Glomerular visceral epithelial cell (primary cell): Measurements from ENCODE around the gene TNFRSF11A.
A peak's percentile ranks its signal among the peaks of the same experiment; 100 is the strongest.

Experiments used
- DNase-seq: peaks from one replicate; pipeline ENCODE4 v3.0.0-alpha.2; 2016; ENCODE audit errors: extremely low spot score

Gene TNFRSF11A

GRCh38 chr18:62381373-62381772, 56.3 kb downstream of the TNFRSF11A start:
- DNase-seq = no peak

- DNase-seq = no peak
Observed at GRCh38 chr18:62384068-62384467, 59.0 kb downstream of the TNFRSF11A start.

GRCh38 chr18:62384610-62385097, 59.5 kb downstream of the TNFRSF11A start:
- no peak for DNase-seq

- DNase-seq = no peak
Observed at GRCh38 chr18:62386091-62386490, 61.0 kb downstream of the TNFRSF11A start.

- DNase-seq = no peak
Observed at GRCh38 chr18:62386601-62387000, 61.5 kb downstream of the TNFRSF11A start.

DNA sequence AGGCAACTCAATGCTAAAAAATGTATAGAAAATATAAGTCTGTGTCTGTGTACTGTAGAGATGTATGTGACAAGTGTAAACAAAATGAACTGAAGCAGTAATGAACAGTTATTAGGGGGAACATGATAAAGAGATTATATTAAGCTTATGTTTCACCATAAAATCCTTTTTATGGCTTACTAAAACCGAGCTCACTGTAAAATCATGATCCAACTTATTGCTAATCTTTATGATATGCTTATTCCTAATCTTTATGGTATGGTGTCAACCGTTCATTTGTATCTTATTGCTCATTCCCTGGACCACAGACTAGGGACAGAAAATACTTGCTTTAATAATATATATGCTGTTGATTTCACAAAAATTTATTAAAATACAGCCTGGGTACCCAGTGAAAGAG, 62.1 kb downstream of the TNFRSF11A start:
- no peak for DNase-seq

GRCh38 chr18:62388855-62389760, 64.0 kb downstream of the TNFRSF11A start:
- DNase-seq = no peak

GRCh38 chr18:62389761-62390481, 64.8 kb downstream of the TNFRSF11A start:
- no peak for DNase-seq

GRCh38 chr18:62394006-62394763, 69.1 kb downstream of the TNFRSF11A start:
- DNase-seq = no peak

- DNase-seq = no peak
Observed at GRCh38 chr18:62396381-62396780, 71.3 kb downstream of the TNFRSF11A start.

DNA sequence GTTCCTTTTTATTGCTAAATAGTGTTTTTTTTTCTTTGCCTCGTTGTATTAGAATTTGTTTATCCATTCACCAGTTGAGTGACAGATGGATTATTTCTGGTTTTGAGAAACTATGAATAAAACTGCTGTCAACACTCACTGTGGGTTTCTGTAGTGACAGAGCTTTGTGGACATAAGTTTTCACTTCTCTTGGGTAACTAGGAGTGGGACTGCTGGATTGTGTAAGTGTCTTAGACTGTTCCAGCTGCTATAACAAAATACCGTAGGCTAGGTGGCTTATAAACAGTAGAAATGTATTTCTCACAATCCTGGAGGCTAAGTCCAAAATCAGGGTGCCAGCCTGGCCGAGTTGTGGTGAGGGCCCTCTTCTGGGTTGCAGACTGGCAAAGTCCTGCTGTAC, 71.9 kb downstream of the TNFRSF11A start:
- no peak for DNase-seq

GRCh38 chr18:62398291-62398690, 73.2 kb downstream of the TNFRSF11A start:
- DNase-seq = no peak

DNA sequence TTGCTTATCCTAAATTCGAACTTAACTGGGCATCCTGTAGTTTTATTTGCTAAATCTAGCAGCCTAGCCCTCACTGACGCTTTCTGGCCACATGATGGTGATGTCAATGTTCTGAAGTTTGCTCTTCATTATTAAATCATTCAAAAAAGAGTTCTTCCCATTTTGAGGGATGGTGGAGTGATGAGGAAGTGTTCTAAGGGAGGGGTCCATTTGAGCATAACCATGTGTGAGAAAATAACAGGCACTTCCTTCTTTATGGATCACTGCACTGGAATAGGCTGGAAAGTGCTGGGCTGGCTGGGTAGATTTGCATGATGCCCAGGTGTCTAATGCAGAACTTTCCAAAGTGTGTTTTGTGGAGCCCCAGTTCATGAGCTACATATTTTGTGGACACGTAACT, 74.2 kb downstream of the TNFRSF11A start:
- DNase-seq = no peak

DNA sequence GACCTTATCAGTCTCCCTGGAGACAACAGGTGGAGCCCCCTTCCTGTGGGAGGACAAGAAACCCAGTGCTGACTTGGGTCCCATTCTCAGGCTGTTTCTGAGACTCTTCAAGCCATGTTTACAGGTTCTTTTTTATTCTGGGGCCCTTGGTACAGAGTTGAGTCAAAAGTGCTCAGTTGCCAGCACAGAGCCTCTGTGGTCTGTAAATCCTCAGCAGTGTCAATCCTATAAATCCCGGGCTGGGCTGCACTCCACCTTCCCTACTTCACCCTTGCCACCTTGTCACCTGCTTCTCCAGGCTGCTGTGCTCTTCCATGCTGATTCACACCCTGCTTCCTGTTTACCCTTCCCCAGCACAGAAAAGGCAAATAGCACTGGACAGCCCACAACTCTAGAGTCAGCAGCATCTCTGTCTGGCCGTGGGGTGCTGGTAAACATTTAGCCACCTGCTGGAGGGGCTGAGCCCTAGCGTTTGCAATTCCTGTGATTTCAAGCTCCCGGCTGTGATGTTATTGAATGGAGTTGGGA, 74.7 kb downstream of the TNFRSF11A start:
- DNase-seq = peak; percentile 31

DNA sequence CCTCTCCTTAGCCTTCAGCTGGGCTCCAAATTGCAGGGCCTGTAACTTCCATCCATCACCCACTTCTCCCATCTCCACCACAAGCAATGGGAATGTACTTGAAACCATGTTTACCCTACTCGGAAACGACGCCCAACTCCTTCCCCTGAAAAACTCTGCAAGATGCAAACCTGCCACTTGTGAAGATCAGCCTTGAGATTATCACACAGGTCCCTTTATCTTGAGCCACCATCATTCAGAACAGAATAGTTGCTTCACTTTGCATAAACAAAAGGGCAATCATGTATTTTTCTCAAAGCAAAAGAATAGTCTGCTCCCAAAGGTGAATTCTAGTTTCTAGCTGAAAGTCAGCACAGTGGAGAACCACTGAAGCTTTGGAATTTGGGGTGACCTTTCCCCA, 75.8 kb downstream of the TNFRSF11A start:
- no peak for DNase-seq

DNA sequence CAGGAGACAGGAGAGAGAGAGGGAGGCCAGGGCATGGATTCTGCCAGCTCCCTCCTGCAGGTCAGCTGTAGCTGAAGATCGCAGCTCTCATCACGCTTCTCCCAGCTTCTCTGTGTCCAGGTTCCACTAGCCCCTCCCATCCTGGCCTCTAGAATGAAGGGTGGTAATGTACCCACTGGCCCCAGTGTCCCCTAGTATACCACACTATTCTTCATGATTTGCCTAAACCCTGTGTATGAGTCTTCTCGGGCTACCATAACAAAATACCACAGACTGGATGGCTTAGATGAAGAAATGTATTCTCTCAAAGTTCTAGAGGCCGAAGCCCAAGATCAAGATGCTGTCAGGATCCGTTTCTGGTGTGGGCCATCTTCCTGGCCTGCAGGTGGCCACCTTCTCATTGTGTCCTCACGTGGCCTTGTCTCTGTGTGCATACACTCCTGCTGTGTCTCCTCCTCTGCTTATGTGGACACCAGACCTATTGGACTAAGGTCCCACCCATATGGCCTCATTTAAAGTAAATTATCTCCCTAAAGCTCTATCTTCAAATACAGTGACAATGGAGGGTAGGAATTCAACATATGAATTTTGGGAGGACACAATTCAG, 77.3 kb downstream of the TNFRSF11A start:
- DNase-seq = no peak

- DNase-seq = no peak
Observed at GRCh38 chr18:62403120-62403519, 78.0 kb downstream of the TNFRSF11A start.

DNA sequence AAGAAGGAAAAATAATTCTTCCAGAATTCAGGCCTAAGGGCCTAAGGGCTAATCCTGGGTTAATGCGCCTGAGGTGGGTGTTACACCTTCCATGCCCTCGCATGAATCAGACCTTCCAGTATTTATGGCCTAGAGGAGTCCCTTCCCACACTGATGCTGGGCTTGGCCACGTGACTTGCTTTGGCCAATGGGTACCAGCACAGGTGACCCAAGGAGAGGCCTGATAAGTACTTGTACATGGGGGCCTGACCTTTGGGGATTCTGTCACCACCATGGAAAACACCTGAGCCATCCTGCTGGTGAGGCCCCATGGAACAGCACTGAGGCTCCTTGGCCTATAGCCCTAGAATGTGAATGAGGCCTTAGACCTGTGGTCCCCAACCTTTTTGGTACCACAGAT, 79.8 kb downstream of the TNFRSF11A start:
- DNase-seq = no peak

DNA sequence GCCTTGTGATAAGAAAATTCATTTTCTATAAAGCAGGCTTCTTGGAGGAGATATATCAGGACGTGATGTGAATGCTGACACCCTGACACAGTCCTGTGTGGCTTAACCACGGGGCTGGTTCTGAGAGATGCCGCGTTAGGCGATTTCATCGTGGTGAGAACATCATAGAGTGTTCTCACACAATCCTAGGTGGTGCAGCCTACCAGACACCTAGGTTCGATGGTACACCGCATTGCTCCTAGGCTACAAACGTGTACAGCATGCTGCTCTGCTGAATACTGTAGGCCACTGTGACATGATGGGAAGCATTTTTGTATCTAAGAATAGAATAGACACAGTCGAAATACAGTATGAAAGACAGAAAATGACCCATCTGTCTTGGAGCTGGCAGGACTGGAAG, 82.5 kb downstream of the TNFRSF11A start:
- no peak for DNase-seq

DNA sequence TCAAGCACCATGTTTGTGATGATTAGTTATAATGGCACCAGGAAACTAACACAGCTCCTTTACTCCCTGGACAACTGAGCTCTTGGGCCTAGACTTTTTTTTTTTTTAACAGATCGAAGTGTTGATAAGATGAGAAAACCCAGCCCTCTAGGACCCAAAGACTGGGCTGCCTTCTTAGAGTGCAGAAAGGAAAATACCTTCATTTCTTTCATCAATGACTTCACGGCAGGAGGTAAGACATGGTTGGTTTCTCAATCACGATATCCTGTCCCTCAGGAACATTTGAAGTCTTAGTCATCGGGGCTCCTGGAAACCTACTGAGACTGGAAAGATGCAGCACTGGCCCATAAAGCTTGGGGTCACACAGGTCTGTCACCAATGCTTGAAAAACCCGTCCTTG, 84.7 kb downstream of the TNFRSF11A start:
- no peak for DNase-seq

GRCh38 chr18:62412231-62412979, 87.3 kb downstream of the TNFRSF11A start:
- DNase-seq = no peak
